ENCODE results near the gene SMIM22.

DNA sequence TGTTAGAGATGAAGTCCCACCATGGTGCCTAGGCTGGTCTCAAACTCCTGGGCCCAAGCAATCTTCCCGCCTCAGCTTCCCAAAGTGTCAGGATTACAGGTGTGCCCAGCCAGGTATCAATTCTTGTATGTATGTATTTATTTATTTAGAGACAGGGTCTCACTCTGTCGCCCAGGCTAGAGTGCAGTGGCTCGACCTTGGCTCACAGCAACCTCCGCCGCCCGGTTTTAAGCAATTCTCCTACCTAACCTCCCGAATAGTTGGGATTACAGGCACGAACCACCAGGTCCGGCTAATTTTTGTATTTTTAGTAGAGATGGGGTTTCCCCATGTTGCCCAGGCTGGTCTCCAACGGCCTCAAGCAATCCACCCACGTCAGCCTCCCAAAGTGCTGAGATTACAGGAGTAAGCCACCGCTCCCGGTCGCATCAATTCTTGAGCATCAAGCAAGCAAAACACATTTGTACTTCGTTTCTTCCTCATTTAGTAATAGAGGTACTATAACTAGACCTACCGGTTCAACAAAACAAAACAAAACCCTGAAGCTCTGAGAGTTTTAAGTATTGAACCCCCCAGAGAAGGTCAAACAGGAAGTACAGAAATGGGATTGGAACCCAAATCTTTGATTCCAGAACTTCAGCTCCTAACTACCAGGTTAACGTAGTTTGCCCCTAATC, 27.2 kb upstream of the SMIM22 start:
- no peak for TF ChIP-seq CTCF (IDR thresholded peaks at IDR 0.05; ENCODE audit: extremely low read depth in 1 of 2, insufficient read depth in 1 of 2, low read depth in 1 of 2, low read length in 2 of 2)
- TF ChIP-seq GATA2 (IDR thresholded peaks at IDR 0.05; ENCODE audit: insufficient read depth, insufficient read length, low read depth, low read length), result no peak
- TF ChIP-seq, protein P1, sequence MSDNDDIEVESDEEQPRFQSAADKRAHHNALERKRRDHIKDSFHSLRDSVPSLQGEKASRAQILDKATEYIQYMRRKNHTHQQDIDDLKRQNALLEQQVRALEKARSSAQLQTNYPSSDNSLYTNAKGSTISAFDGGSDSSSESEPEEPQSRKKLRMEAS (IDR thresholded peaks at IDR 0.05; ENCODE audit: insufficient read depth, insufficient read length), result no peak
- TF ChIP-seq POLR2AphosphoS5 (IDR thresholded peaks at IDR 0.05; ENCODE audit: insufficient read depth, low read depth, low read length), result no peak
- no peak for TF ChIP-seq POLR2A (IDR thresholded peaks at IDR 0.05; ENCODE audit: low read depth, low read length)

Data from endothelial cell of umbilical vein (primary cell).